Lower lobe of right lung (tissue), 2 donors: ENCODE results near the gene HMX1. TPM values are rescaled to one million over a fixed set of nuclear protein-coding genes. Genes with fewer than 3 reads are reported as not detected.

Source experiments
- ATAC-seq, 2 donors: fragments of 200-7000 bp; cut with Tn5 transposase; one replicate each; pipeline ENCODE4 v1.9.1; 2020 to 2022; ENCODE audit warnings: mild to moderate bottlenecking in 2 of 2, moderate library complexity in 2 of 2
- DNase-seq: peaks from one replicate; pipeline ENCODE4 v3.0.0-alpha.2; 2020
- H3K27ac ChIP-seq: fragments of 200-600 bp; one replicate; pipeline ENCODE4 v1.8.0; 2022
- H3K27me3 ChIP-seq: fragments of 200-600 bp; one replicate; pipeline ENCODE4 v1.8.0; 2022; ENCODE audit warnings: low read depth
- H3K36me3 ChIP-seq: fragments of 200-600 bp; one replicate; pipeline ENCODE4 v1.8.0; 2022; ENCODE audit warnings: mild to moderate bottlenecking
- H3K4me1 ChIP-seq: fragments of 200-600 bp; one replicate; pipeline ENCODE4 v1.8.0; 2022
- H3K4me3 ChIP-seq: fragments of 200-600 bp; one replicate; pipeline ENCODE4 v1.8.0; 2022; ENCODE audit warnings: mild to moderate bottlenecking
- H3K9me3 ChIP-seq: fragments of 200-600 bp; one replicate; pipeline ENCODE4 v1.8.0; 2022
- CTCF ChIP-seq: fragments of 200-600 bp; IDR thresholded peaks from one replicate; pipeline ENCODE4 v1.8.0; 2022; ENCODE audit warnings: antibody characterized with exemption, mild to moderate bottlenecking
- intact Hi-C: fragments of 100-400 bp; cut with DNase I; formaldehyde crosslinking; loops from one replicate; pipeline ENCODE4 v1.11.0; 2022
- total RNA-seq: library from RNA; stranded (reverse); fragmentation: NEBNext Ultra II Directional; extraction: Animal tissue kit (Norgen Biotek cat#: 25700); gene quantifications from one replicate; pipeline ENCODE4 v1.2.1, GENCODE V29; 2021
- donor health status: DM: no; HTN: yes; CAD: no; lungs with severe emphysema.

The HMX1 gene
- total RNA-seq, 1 donor from 2014 or later = not detected

- peaks cover 20% of the 10 kb centered on the region for H3K27me3 ChIP-seq
- DNase-seq (peak; percentile 35), ATAC-seq (no peak)
- intact Hi-C loops = no loop called here
- H3K4me3 ChIP-seq = no peak overlapping the region
- TF ChIP-seq CTCF = no peak
- H3K4me1 ChIP-seq = no peaks in the 10 kb centered on the region
- no peaks in the 10 kb centered on the region for H3K36me3 ChIP-seq
- H3K27ac ChIP-seq = no peak overlapping the region
- no peaks in the 10 kb centered on the region for H3K9me3 ChIP-seq
These were observed 36.1 kb upstream of the HMX1 start for GRCh38 chr4:8907596-8908205.

- DNase-seq = no peak
- ATAC-seq = no peak
- no peak for TF ChIP-seq CTCF
These were observed 35.5 kb upstream of the HMX1 start for GRCh38 chr4:8906991-8907595.

GRCh38 chr4:8906668-8906970 is 35.0 kb upstream of the HMX1 start:
- no peak overlapping the region for H3K4me3 ChIP-seq
- intact Hi-C loops = no loop called here
- H3K4me1 ChIP-seq = no peaks in the 10 kb centered on the region
- ATAC-seq (no peak), DNase-seq (no peak)
- peaks cover 20% of the 10 kb centered on the region for H3K27me3 ChIP-seq
- H3K36me3 ChIP-seq = no peaks in the 10 kb centered on the region
- peaks cover 4% of the 10 kb centered on the region for H3K9me3 ChIP-seq
- H3K27ac ChIP-seq = no peak overlapping the region
- no peak for TF ChIP-seq CTCF

More at GRCh38 chr4:8906991-8907595, 35.5 kb upstream of the HMX1 start:
- Histone ChIP-seq H3K9me3 (no peaks in the 10 kb centered on the region), H3K36me3 (no peaks in the 10 kb centered on the region), H3K4me1 (no peaks in the 10 kb centered on the region), H3K27me3 (peaks cover 20% of the 10 kb centered on the region), H3K4me3 (no peak overlapping the region), H3K27ac (no peak overlapping the region)
- intact Hi-C loops = no loop called here

GRCh38 chr4:8905773-8906667 is 34.4 kb upstream of the HMX1 start:
- Histone ChIP-seq H3K9me3 (peaks cover 10% of the 10 kb centered on the region), H3K4me3 (no peak overlapping the region), H3K27me3 (peaks cover 20% of the 10 kb centered on the region), H3K4me1 (no peaks in the 10 kb centered on the region), H3K27ac (no peak overlapping the region), H3K36me3 (no peaks in the 10 kb centered on the region)
- no peak for TF ChIP-seq CTCF
- ATAC-seq (no peak), DNase-seq (peak; percentile 38)
- intact Hi-C loops = no loop called here

GRCh38 chr4:8905226-8905772 is 33.7 kb upstream of the HMX1 start:
- DNase-seq (no peak), ATAC-seq (no peak)
- peaks cover 15% of the 10 kb centered on the region for H3K9me3 ChIP-seq
- no peaks in the 10 kb centered on the region for H3K36me3 ChIP-seq
- no peak overlapping the region for H3K4me3 ChIP-seq
- peaks cover 20% of the 10 kb centered on the region for H3K27me3 ChIP-seq
- TF ChIP-seq CTCF = no peak
- intact Hi-C loops = no loop called here
- H3K4me1 ChIP-seq = no peaks in the 10 kb centered on the region
- no peak overlapping the region for H3K27ac ChIP-seq
